ENCODE results near the gene PDZRN4.
"Not testable (repeated sequence)": the region's sequence is repeated elsewhere in the genome, so short reads cannot be mapped to it uniquely, and the experiment has no call there.

The PDZRN4 gene

DNA sequence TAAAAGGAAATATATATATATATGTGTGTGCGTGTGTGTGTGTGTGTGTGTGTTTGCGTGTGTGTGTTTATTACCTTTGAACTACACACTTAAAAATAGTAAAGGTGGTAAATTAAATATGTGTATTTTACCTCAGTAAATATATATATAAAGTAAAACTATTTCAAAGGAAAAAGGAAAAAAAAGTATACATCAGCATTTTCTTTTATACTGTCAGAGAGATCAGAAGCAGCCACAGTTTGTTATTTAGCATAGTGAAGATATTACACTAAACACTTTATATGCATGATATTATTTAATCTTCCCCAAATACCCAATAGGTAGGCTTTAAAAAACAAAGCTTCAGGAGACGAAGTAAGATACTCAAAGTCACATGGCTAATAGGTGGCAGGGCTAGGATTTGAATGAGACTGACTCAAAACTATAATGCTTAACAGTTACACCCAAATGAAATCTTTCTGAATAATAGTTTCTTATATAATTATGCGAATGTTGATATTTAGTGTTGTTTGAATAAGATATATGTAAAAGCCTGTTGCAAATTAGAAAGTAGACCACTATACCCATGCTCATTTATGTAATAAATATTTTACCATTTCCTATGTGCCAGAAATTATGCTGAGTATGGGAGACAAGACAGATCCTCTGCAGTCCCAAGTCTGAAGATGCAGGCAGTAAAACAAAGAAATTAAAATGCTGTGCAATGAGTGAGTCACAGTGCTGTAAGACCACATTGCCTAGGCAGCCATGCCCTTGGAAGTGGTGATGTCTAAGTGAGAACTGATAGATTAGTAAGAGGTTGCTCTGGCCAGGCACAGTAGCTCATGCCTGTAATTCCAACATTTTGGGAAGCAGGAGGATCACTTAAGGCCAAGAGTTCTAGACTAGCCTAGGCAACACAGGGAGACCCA is 66.1 kb downstream of the PDZRN4 start:
- Histone ChIP-seq H3K4me3 (ENCODE audit: control insufficient read depth in 1 of 7, extremely low read depth in 1 of 7, insufficient read depth in 4 of 7, low read depth in 2 of 7, low read length in 6 of 7) (no peak overlapping the region), H3K27me3 (replicated peaks in 2 of 5; ENCODE audit: control insufficient read depth in 4 of 5, insufficient read depth in 5 of 5, low read length in 4 of 5) (no peaks in the 10 kb centered on the region), H3K36me3 (ENCODE audit: control insufficient read depth in 4 of 4, insufficient read depth in 4 of 4, low read length in 3 of 4) (no peaks in the 10 kb centered on the region), H3K27ac (ENCODE audit: insufficient read depth in 1 of 2, low read depth in 1 of 2, low read length in 2 of 2, poor library complexity in 1 of 2, severe bottlenecking in 2 of 2) (no peak overlapping the region), H3K9me3 (ENCODE audit: control extremely low read depth in 1 of 5, control insufficient read depth in 4 of 5, insufficient read depth in 2 of 5, low read depth in 1 of 5, low read length in 4 of 5) (peaks cover 0 to 2% (median 0%) of the 10 kb centered on the region in 5 experiments), H3K4me1 (ENCODE audit: control extremely low read depth in 1 of 4, control insufficient read depth in 4 of 4, insufficient read depth in 4 of 4, low read length in 3 of 4) (no peaks in the 10 kb centered on the region)
- peak in 1 of 3 donors; percentile 34 for DNase-seq
- no CpG with 5 or more reads among the region's 4 CpGs for WGBS (ENCODE audit: insufficient coverage)
- ChIA-PET CTCF (no interaction called here), POLR2A (no interaction called here)

DNA sequence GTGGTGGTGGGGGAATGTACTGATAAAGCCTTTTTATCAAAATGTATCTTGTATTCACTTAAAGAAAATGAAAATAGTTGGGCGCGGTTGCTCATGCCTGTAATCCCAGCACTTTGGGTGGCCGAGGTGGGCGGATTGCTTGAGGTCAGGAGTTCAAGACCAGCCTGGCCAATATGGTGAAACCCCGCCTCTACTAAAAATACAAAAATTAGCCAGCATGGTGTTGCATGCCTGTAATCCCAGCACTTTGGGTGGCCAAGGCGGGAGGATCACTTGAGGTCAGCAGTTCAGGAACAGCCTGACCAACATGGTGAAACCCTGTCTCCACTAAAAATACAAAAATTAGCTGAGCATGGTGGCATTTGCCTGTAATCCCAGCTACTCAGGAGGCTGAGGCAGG is 75.1 kb downstream of the PDZRN4 start:
- H3K9me3 ChIP-seq (ENCODE audit: control extremely low read depth in 1 of 5, control insufficient read depth in 4 of 5, insufficient read depth in 2 of 5, low read depth in 1 of 5, low read length in 4 of 5); H3K27ac ChIP-seq (ENCODE audit: insufficient read depth in 1 of 2, low read depth in 1 of 2, low read length in 2 of 2, poor library complexity in 1 of 2, severe bottlenecking in 2 of 2); H3K27me3 ChIP-seq (replicated peaks in 2 of 5; ENCODE audit: control insufficient read depth in 4 of 5, insufficient read depth in 5 of 5, low read length in 4 of 5); DNase-seq; H3K36me3 ChIP-seq (ENCODE audit: control insufficient read depth in 4 of 4, insufficient read depth in 4 of 4, low read length in 3 of 4); H3K4me1 ChIP-seq (ENCODE audit: control extremely low read depth in 1 of 4, control insufficient read depth in 4 of 4, insufficient read depth in 4 of 4, low read length in 3 of 4); H3K4me3 ChIP-seq (ENCODE audit: control insufficient read depth in 1 of 7, extremely low read depth in 1 of 7, insufficient read depth in 4 of 7, low read depth in 2 of 7, low read length in 6 of 7); POLR2A ChIA-PET: not testable (repeated sequence)
- CTCF ChIA-PET: interaction anchor here (0.7 to 2.0 kb wide), 4 partner anchors 14 to 761 kb away, joined by 3 to 11 read pairs (median 6); no protein-coding TSS in a partner anchor
- 100% methylated on average over 6 of the region's 6 CpGs for WGBS (ENCODE audit: insufficient coverage)

DNA sequence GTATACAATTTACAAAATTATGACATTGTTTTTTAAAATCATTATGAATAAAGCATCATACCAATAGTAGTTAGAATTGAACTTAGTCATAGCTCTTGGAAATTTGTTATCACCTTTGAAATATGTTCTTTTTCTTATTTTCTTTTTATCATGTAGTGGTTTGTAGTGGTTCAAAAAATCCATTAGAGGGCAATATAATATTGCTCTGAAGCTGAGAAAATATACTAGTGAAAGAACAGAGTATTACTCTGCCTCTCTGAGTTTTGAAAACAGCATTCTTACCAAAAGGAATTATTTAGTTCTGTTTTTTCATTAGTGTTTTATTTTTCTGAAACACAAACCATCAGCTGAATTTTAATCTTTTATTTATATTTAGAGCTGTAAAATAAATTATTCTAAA is 76.2 kb downstream of the PDZRN4 start:
- Histone ChIP-seq H3K27me3 (replicated peaks in 2 of 5; ENCODE audit: control insufficient read depth in 4 of 5, insufficient read depth in 5 of 5, low read length in 4 of 5) (no peaks in the 10 kb centered on the region), H3K4me3 (ENCODE audit: control insufficient read depth in 1 of 7, extremely low read depth in 1 of 7, insufficient read depth in 4 of 7, low read depth in 2 of 7, low read length in 6 of 7) (no peak overlapping the region), H3K36me3 (ENCODE audit: control insufficient read depth in 4 of 4, insufficient read depth in 4 of 4, low read length in 3 of 4) (no peaks in the 10 kb centered on the region), H3K4me1 (ENCODE audit: control extremely low read depth in 1 of 4, control insufficient read depth in 4 of 4, insufficient read depth in 4 of 4, low read length in 3 of 4) (no peaks in the 10 kb centered on the region), H3K27ac (ENCODE audit: insufficient read depth in 1 of 2, low read depth in 1 of 2, low read length in 2 of 2, poor library complexity in 1 of 2, severe bottlenecking in 2 of 2) (no peak overlapping the region), H3K9me3 (ENCODE audit: control extremely low read depth in 1 of 5, control insufficient read depth in 4 of 5, insufficient read depth in 2 of 5, low read depth in 1 of 5, low read length in 4 of 5) (no peaks in the 10 kb centered on the region)
- CTCF ChIA-PET: interaction anchor here (0.8 to 2.0 kb wide), 7 partner anchors 11 to 764 kb away, joined by 3 to 11 read pairs (median 4); no protein-coding TSS in a partner anchor
- POLR2A ChIA-PET: no interaction called here
- peak; percentile 10 to 56 (median 47) for DNase-seq

DNA sequence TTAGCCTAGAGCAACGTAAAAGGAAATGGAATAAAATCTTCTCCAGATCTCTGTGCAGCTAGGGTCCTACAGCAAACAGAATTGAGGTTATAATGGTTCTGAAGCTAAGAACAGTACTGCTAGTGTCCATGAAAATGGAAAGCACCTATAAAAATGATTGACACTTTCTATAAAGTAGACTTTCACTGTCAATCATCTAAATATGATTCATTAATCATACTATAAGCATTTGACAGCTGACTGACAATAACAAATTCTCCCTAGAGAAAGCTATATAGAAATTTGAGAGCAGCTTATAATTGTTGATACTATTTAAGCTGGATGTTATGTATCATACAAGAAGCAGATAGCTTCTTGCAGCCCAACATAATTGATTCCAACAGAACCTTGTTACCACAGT is 80.9 kb downstream of the PDZRN4 start:
- Histone ChIP-seq H3K4me3 (ENCODE audit: control insufficient read depth in 1 of 7, extremely low read depth in 1 of 7, insufficient read depth in 4 of 7, low read depth in 2 of 7, low read length in 6 of 7) (no peak overlapping the region), H3K36me3 (ENCODE audit: control insufficient read depth in 4 of 4, insufficient read depth in 4 of 4, low read length in 3 of 4) (no peaks in the 10 kb centered on the region), H3K9me3 (ENCODE audit: control extremely low read depth in 1 of 5, control insufficient read depth in 4 of 5, insufficient read depth in 2 of 5, low read depth in 1 of 5, low read length in 4 of 5) (no peaks in the 10 kb centered on the region), H3K27ac (ENCODE audit: insufficient read depth in 1 of 2, low read depth in 1 of 2, low read length in 2 of 2, poor library complexity in 1 of 2, severe bottlenecking in 2 of 2) (no peak overlapping the region), H3K4me1 (ENCODE audit: control extremely low read depth in 1 of 4, control insufficient read depth in 4 of 4, insufficient read depth in 4 of 4, low read length in 3 of 4) (no peaks in the 10 kb centered on the region), H3K27me3 (replicated peaks in 2 of 5; ENCODE audit: control insufficient read depth in 4 of 5, insufficient read depth in 5 of 5, low read length in 4 of 5) (no peaks in the 10 kb centered on the region)
- no peak for DNase-seq
- CTCF ChIA-PET: interaction anchor here (0.8 to 1.8 kb wide), 4 partner anchors 9 to 755 kb away, joined by 3 to 8 read pairs (median 5); no protein-coding TSS in a partner anchor
- POLR2A ChIA-PET: no interaction called here
- 100% methylated on average over 1 of the region's 1 CpG for WGBS (ENCODE audit: insufficient coverage)

GRCh38 chr12:41271489-41271888 is 83.4 kb downstream of the PDZRN4 start:
- H3K4me1 ChIP-seq (ENCODE audit: control extremely low read depth in 1 of 4, control insufficient read depth in 4 of 4, insufficient read depth in 4 of 4, low read length in 3 of 4): no peaks in the 10 kb centered on the region
- no peaks in the 10 kb centered on the region for H3K9me3 ChIP-seq (ENCODE audit: control extremely low read depth in 1 of 5, control insufficient read depth in 4 of 5, insufficient read depth in 2 of 5, low read depth in 1 of 5, low read length in 4 of 5)
- no peak overlapping the region for H3K4me3 ChIP-seq (ENCODE audit: control insufficient read depth in 1 of 7, extremely low read depth in 1 of 7, insufficient read depth in 4 of 7, low read depth in 2 of 7, low read length in 6 of 7)
- no peak for DNase-seq
- ChIA-PET POLR2A (no interaction called here), CTCF (interaction anchor here (1.5 kb wide), 1 partner anchor 753 kb away, joined by 3 read pairs; no protein-coding TSS in a partner anchor)
- no peaks in the 10 kb centered on the region for H3K27me3 ChIP-seq (replicated peaks in 2 of 5; ENCODE audit: control insufficient read depth in 4 of 5, insufficient read depth in 5 of 5, low read length in 4 of 5)
- no CpG with 5 or more reads among the region's 3 CpGs for WGBS (ENCODE audit: insufficient coverage)
- no peaks in the 10 kb centered on the region for H3K36me3 ChIP-seq (ENCODE audit: control insufficient read depth in 4 of 4, insufficient read depth in 4 of 4, low read length in 3 of 4)
- no peak overlapping the region for H3K27ac ChIP-seq (ENCODE audit: insufficient read depth in 1 of 2, low read depth in 1 of 2, low read length in 2 of 2, poor library complexity in 1 of 2, severe bottlenecking in 2 of 2)

GRCh38 chr12:41274643-41275042 is 86.5 kb downstream of the PDZRN4 start:
- 100% methylated on average over 1 of the region's 2 CpGs for WGBS (ENCODE audit: insufficient coverage)
- Histone ChIP-seq H3K27ac (ENCODE audit: insufficient read depth in 1 of 2, low read depth in 1 of 2, low read length in 2 of 2, poor library complexity in 1 of 2, severe bottlenecking in 2 of 2) (no peak overlapping the region), H3K36me3 (ENCODE audit: control insufficient read depth in 4 of 4, insufficient read depth in 4 of 4, low read length in 3 of 4) (no peaks in the 10 kb centered on the region), H3K4me3 (ENCODE audit: control insufficient read depth in 1 of 7, extremely low read depth in 1 of 7, insufficient read depth in 4 of 7, low read depth in 2 of 7, low read length in 6 of 7) (no peak overlapping the region), H3K9me3 (ENCODE audit: control extremely low read depth in 1 of 5, control insufficient read depth in 4 of 5, insufficient read depth in 2 of 5, low read depth in 1 of 5, low read length in 4 of 5) (no peaks in the 10 kb centered on the region), H3K27me3 (replicated peaks in 2 of 5; ENCODE audit: control insufficient read depth in 4 of 5, insufficient read depth in 5 of 5, low read length in 4 of 5) (no peaks in the 10 kb centered on the region), H3K4me1 (ENCODE audit: control extremely low read depth in 1 of 4, control insufficient read depth in 4 of 4, insufficient read depth in 4 of 4, low read length in 3 of 4) (peaks cover 0 to 4% (median 1%) of the 10 kb centered on the region in 4 experiments)
- CTCF ChIA-PET: interaction anchor here (0.6 to 1.9 kb wide), 9 partner anchors 11 to 1486 kb away, joined by 3 to 13 read pairs (median 3); no protein-coding TSS in a partner anchor
- no peak for DNase-seq
- POLR2A ChIA-PET: no interaction called here
